Gastroesophageal sphincter (tissue), 4 donors: ENCODE data around the gene TCHHL1. TPM values are rescaled to one million over a fixed set of nuclear protein-coding genes. Genes with fewer than 3 reads are reported as not detected.

Experiments used
- ATAC-seq: fragments of 150-250 bp; one replicate; pipeline ENCODE4 v1.9.1; 2016; ENCODE audit warnings: mild to moderate bottlenecking, moderate library complexity
- H3K27ac ChIP-seq, 4 donors: fragments of 200-600 bp; sonication (generic) in 3 of 4; 1 replicate in 3 of 4; 2 replicates in 1 of 4; pipeline ENCODE4 v1.5.1; 2016 to 2019
- H3K27me3 ChIP-seq: fragments of 200-600 bp; sonication (generic); one replicate; pipeline ENCODE4 v1.5.1; 2019
- H3K36me3 ChIP-seq, 2 donors: fragments of 200-600 bp; sonication (generic); one replicate each; pipeline ENCODE4 v1.5.1; 2019; ENCODE audit warnings: control low read depth in 1 of 2
- H3K4me1 ChIP-seq, 3 donors: fragments of 200-600 bp; sonication (generic); 1 replicate in 2 of 3; 2 replicates in 1 of 3; pipeline ENCODE4 v1.5.1; 2016 to 2019; ENCODE audit warnings: control low read depth in 2 of 3
- H3K4me3 ChIP-seq, 2 donors: fragments of 200-600 bp; sonication (generic); one replicate each; pipeline ENCODE4 v1.5.1; 2019; ENCODE audit warnings: mild to moderate bottlenecking in 1 of 2, moderate library complexity in 1 of 2
- H3K9me3 ChIP-seq, 3 donors: fragments of 200-600 bp; sonication (generic); one replicate each; pipeline ENCODE4 v1.5.1; 2017 to 2019; ENCODE audit warnings: control low read depth in 2 of 3
- CTCF ChIP-seq, 4 experiments: fragments of 200-600 bp in 2 of 4; fragments of 450-650 bp in 2 of 4; sonication (generic) in 1 of 4; IDR thresholded peaks; one replicate each; pipeline ENCODE4 v1.5.1; 2017 to 2019; ENCODE audit warnings: antibody characterized with exemption in 4 of 4, mild to moderate bottlenecking in 2 of 4, moderate library complexity in 2 of 4
- EP300 ChIP-seq: sonication (generic); formaldehyde crosslinking; IDR thresholded peaks from one replicate; pipeline ENCODE4 v1.6.1; 2017; ENCODE audit warnings: antibody characterized with exemption, mild to moderate bottlenecking
- POLR2A ChIP-seq, 2 donors: fragments of 450-650 bp; IDR thresholded peaks; one replicate each; pipeline ENCODE4 v1.6.1; 2017; ENCODE audit warnings: antibody characterized with exemption in 2 of 2, mild to moderate bottlenecking in 2 of 2, moderate library complexity in 1 of 2
- POLR2AphosphoS5 ChIP-seq: sonication (generic); formaldehyde crosslinking; IDR thresholded peaks from one replicate; pipeline ENCODE4 v1.6.1; 2017; ENCODE audit warnings: antibody characterized with exemption
- WGBS, 2 donors: methylation state at CpG; one replicate each; pipeline ENCODE4 v1.1.5; 2018; ENCODE audit warnings: low coverage in 1 of 2; 5-methylcytosine and 5-hydroxymethylcytosine counted together
- total RNA-seq, 4 donors: library from RNA; depleted of rRNA; stranded (reverse); fragments of >200 nt; gene quantifications; one replicate each; pipeline ENCODE4 v1.1.0, GENCODE V29; 2016

Gene TCHHL1
- total RNA-seq, 4 donors from 2014 or later: not detected

- TF ChIP-seq POLR2AphosphoS5: no peak
- no peak for TF ChIP-seq POLR2A (IDR thresholded peaks at IDR 0.05)
- TF ChIP-seq EP300: no peak
- TF ChIP-seq CTCF (IDR thresholded peaks at IDR 0.05): no peak
- H3K4me3 ChIP-seq: no peak overlapping the region
- H3K9me3 ChIP-seq: no peaks in the 10 kb centered on the region
- WGBS, 2 donors: 80% methylated on average over 2 of the region's 3 CpGs; no CpG with 5 or more reads in 1 of the 2 donors
- no peaks in the 10 kb centered on the region for H3K4me1 ChIP-seq
- ATAC-seq: no peak
- no peaks in the 10 kb centered on the region for H3K36me3 ChIP-seq
- peaks cover 33% of the 10 kb centered on the region for H3K27me3 ChIP-seq
- no peak overlapping the region for H3K27ac ChIP-seq
Measured at GRCh38 chr1:152071123-152071522, 17.7 kb downstream of the TCHHL1 start.

DNA sequence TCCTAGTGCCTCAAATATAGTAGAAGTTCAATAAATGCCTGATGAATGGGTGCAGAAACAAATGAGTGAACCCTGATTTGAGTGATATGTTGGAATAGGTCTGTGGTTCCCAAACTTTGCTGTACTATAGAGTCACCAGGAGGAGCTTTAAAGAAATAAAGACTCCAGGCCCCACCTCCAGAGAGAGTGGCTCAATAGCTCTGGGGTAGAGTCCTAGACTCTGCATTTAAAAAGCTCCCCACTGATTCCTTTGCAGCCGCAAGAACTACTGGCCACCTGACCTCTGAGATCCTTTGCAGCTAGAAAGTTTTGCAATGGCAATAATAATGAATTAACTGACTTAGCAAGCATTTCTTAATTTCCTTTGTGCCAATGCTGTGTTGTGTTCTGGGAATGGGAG lies 20.9 kb downstream of the TCHHL1 start:
- H3K4me1 ChIP-seq: no peaks in the 10 kb centered on the region
- no peak for ATAC-seq
- H3K36me3 ChIP-seq: no peaks in the 10 kb centered on the region
- H3K4me3 ChIP-seq: no peak overlapping the region
- H3K27me3 ChIP-seq: peaks cover 32% of the 10 kb centered on the region
- 0 to 33% methylated on average over 1 of the region's 1 CpG for WGBS, 2 donors
- no peaks in the 10 kb centered on the region for H3K9me3 ChIP-seq
- TF ChIP-seq EP300: no peak
- no peak for TF ChIP-seq POLR2A (IDR thresholded peaks at IDR 0.05)
- no peak for TF ChIP-seq POLR2AphosphoS5
- no peak for TF ChIP-seq CTCF (IDR thresholded peaks at IDR 0.05)
- H3K27ac ChIP-seq: no peak overlapping the region

- no peak for ATAC-seq
- no peaks in the 10 kb centered on the region for H3K4me1 ChIP-seq
- TF ChIP-seq POLR2A (IDR thresholded peaks at IDR 0.05) (no peak), POLR2AphosphoS5 (no peak), EP300 (no peak), CTCF (IDR thresholded peaks at IDR 0.05) (no peak)
- H3K4me3 ChIP-seq: no peak overlapping the region
- no peaks in the 10 kb centered on the region for H3K9me3 ChIP-seq
- no peaks in the 10 kb centered on the region for H3K36me3 ChIP-seq
- H3K27ac ChIP-seq: no peak overlapping the region
- H3K27me3 ChIP-seq: peaks cover 31% of the 10 kb centered on the region
Measured at GRCh38 chr1:152067150-152067549, 21.7 kb downstream of the TCHHL1 start.

DNA sequence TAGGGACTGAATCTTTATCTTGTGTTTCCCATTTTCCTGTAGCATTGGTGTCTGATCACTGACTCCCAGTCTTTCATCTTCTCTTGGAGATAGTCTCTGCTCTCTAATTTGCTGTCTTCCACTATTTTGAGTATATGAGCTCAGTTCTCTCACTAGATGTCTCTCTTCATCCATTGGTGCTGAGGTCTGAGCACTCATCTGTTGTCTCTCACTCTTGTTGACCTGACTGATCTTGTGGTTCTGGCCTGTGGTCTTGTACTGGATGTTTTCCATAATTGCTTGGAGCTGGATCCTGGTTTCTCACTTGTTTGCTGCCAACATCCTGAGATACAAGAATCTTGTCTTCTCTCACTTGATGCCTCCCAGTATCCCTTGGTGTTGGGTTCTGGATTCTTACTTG lies 26.9 kb downstream of the TCHHL1 start:
- ATAC-seq: no peak
- H3K4me3 ChIP-seq: no peak overlapping the region
- TF ChIP-seq CTCF (IDR thresholded peaks at IDR 0.05) (no peak), EP300 (no peak), POLR2A (IDR thresholded peaks at IDR 0.05) (no peak), POLR2AphosphoS5 (no peak)
- no peaks in the 10 kb centered on the region for H3K36me3 ChIP-seq
- no peak overlapping the region for H3K27ac ChIP-seq
- H3K9me3 ChIP-seq: no peaks in the 10 kb centered on the region
- peaks cover 54% of the 10 kb centered on the region for H3K27me3 ChIP-seq
- H3K4me1 ChIP-seq: no peaks in the 10 kb centered on the region

DNA sequence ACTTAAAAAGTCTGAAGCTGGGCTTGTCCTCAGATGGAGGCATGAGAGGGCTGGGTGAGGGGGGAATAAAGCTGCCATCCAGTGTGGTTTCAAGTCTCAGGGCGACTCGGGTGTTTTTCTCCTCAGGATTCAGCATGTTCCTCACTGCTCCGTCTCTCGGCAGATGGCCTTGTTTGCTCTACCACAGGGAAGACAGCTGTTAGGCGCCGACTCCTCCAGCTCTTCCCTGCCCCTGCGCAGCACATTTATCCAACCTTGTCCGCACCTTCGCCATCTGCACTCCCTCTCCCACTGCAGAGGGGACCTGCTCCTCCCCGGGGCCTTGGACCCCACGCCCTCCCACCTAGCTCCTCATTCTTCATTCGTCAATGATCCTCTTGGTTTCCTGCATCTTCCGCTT lies 35.5 kb downstream of the TCHHL1 start:
- ATAC-seq: no peak
- TF ChIP-seq POLR2A (IDR thresholded peaks at IDR 0.05) (no peak), CTCF (IDR thresholded peaks at IDR 0.05) (no peak), POLR2AphosphoS5 (no peak), EP300 (no peak)
- Histone ChIP-seq H3K27ac (no peak overlapping the region), H3K4me3 (no peak overlapping the region), H3K27me3 (peaks cover 22% of the 10 kb centered on the region), H3K9me3 (no peaks in the 10 kb centered on the region), H3K4me1 (peaks cover 0 to 3% (median 3%) of the 10 kb centered on the region in 3 donors), H3K36me3 (no peaks in the 10 kb centered on the region)
- 50 to 53% methylated on average over 4 to 13 of the region's 13 CpGs for WGBS, 2 donors
